GM23248 (cell line): Measurements from ENCODE around the gene MACC1. TPM values are rescaled to one million over a fixed set of nuclear protein-coding genes. Genes with fewer than 3 reads are reported as not detected.
"Not testable (repeated sequence)": the region's sequence is repeated elsewhere in the genome, so short reads cannot be mapped to it uniquely, and the experiment has no call there.

Experiments
- DNase-seq: peaks from one replicate; pipeline ENCODE4 v3.0.0-alpha.2; 2015
- H2AFZ ChIP-seq: fragments of 200-600 bp; sonication (generic); 2 replicates; pipeline ENCODE4 v1.6.1; 2016; ENCODE audit warnings: antibody characterized with exemption
- H3F3A ChIP-seq: fragments of 200-600 bp; sonication (generic); 2 replicates; pipeline ENCODE4 v1.6.1; 2016; ENCODE audit warnings: mild to moderate bottlenecking, antibody characterized with exemption, mixed run types; ENCODE audit not compliant: insufficient read depth
- H3K27ac ChIP-seq: fragments of 200-600 bp; sonication (generic); 2 replicates; pipeline ENCODE4 v1.5.1; 2016; ENCODE audit warnings: mild to moderate bottlenecking
- H3K27me3 ChIP-seq: fragments of 200-600 bp; sonication (generic); replicated peaks from 2 replicates; pipeline ENCODE4 v1.6.1; 2016; ENCODE audit warnings: mild to moderate bottlenecking; ENCODE audit not compliant: insufficient read depth
- H3K36me3 ChIP-seq: fragments of 200-600 bp; sonication (generic); 2 replicates; pipeline ENCODE4 v1.6.1; 2016; ENCODE audit warnings: low read depth, mild to moderate bottlenecking
- H3K4me1 ChIP-seq: fragments of 200-600 bp; sonication (generic); 2 replicates; pipeline ENCODE4 v1.6.1; 2016; ENCODE audit warnings: mild to moderate bottlenecking; ENCODE audit not compliant: insufficient read depth
- H3K4me2 ChIP-seq: fragments of 200-600 bp; sonication (generic); one replicate; pipeline ENCODE4 v1.6.1; 2016; ENCODE audit warnings: mild to moderate bottlenecking; ENCODE audit not compliant: unreplicated experiment
- H3K4me3 ChIP-seq: fragments of 200-600 bp; sonication (generic); 2 replicates; pipeline ENCODE4 v1.5.1; 2016; ENCODE audit warnings: mild to moderate bottlenecking
- H3K79me2 ChIP-seq: fragments of 200-600 bp; sonication (generic); 2 replicates; pipeline ENCODE4 v1.6.1; 2016; ENCODE audit warnings: mild to moderate bottlenecking; ENCODE audit not compliant: insufficient read depth
- H3K9ac ChIP-seq: fragments of 200-600 bp; sonication (generic); 2 replicates; pipeline ENCODE4 v1.6.1; 2016; ENCODE audit warnings: mild to moderate bottlenecking
- H3K9me2 ChIP-seq: fragments of 200-600 bp; sonication (generic); 2 replicates; pipeline ENCODE4 v1.6.1; 2016; ENCODE audit warnings: mixed run types, mild to moderate bottlenecking, moderate library complexity; ENCODE audit not compliant: insufficient read depth
- H3K9me3 ChIP-seq: fragments of 200-600 bp; sonication (generic); one replicate; pipeline ENCODE4 v1.6.1; 2017; ENCODE audit warnings: low read depth
- H4K20me1 ChIP-seq: fragments of 200-600 bp; sonication (generic); 2 replicates; pipeline ENCODE4 v1.6.0; 2016; ENCODE audit not compliant: insufficient read depth
- EZH2 ChIP-seq: fragments of 200-600 bp; sonication (generic); IDR thresholded peaks from 2 replicates; pipeline ENCODE4 v1.6.1; 2018; ENCODE audit warnings: antibody characterized with exemption, mild to moderate bottlenecking; ENCODE audit not compliant: insufficient read depth, poor library complexity, severe bottlenecking
- EZH2phosphoT487 ChIP-seq: fragments of 200-600 bp; sonication (generic); IDR thresholded peaks from 2 replicates; pipeline ENCODE4 v1.6.1; 2018; ENCODE audit warnings: antibody characterized with exemption, moderate library complexity, mild to moderate bottlenecking, low read depth; ENCODE audit not compliant: insufficient read depth
- WGBS, 2 experiments: methylation state at CpG; one replicate each; pipeline ENCODE4 v1.1.6; 2015 to 2017; ENCODE audit warnings: low lambda C conversion rate in 2 of 2, low coverage in 1 of 2; ENCODE audit errors: missing lambda C conversion rate in 2 of 2; 5-methylcytosine and 5-hydroxymethylcytosine counted together
- in situ Hi-C: fragments of 300-500 bp; cut with MboI; formaldehyde crosslinking; loops from 2 replicates; pipeline ENCODE4 v1.15.0; 2020
- polyA plus RNA-seq: library from polyadenylated mRNA; unstranded; fragments of >200 nt; fragmentation: Nextera tagmentation; extraction: Ambion mirVana; gene quantifications from 2 replicates; pipeline ENCODE4 v1.2.1, GENCODE V29; 2016
- total RNA-seq: library from RNA; depleted of rRNA; stranded (reverse); fragments of >200 nt; shearing (Covaris generic); gene quantifications from 2 replicates; pipeline ENCODE4 v1.2.3, GENCODE V29; 2014

The MACC1 gene
- total and polyA plus RNA-seq, 2 experiments from 2014 or later, result 0.05 to 0.11 TPM

DNA sequence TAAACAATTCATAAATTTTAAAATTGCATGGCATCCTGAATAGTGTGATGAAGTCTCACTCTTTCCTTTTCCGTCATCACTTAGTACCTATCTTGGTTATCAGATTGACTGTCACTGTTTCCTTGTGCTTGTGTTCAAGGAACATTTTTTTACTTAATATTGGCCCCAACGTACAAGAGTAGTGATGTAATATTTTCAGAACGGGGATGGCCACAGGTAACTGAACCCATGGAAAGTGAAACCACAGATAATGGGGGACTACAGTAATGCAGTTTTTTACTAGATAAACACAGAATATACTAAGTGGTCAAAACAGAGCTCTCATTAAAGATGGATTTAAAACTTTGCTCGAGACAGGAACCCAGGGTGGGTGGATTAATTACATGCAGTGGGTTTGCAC lies 85.4 kb downstream of the MACC1 start:
- no peaks in the 10 kb centered on the region for H4K20me1 ChIP-seq
- WGBS, 2 experiments, result 77 to 84% methylated on average over 4 of the region's 4 CpGs
- TF ChIP-seq EZH2phosphoT487, result no peak
- TF ChIP-seq EZH2, result no peak
- no peaks in the 10 kb centered on the region for H3K27me3 ChIP-seq
- H3K9me3 ChIP-seq, result no peaks in the 10 kb centered on the region
- no peaks in the 10 kb centered on the region for H3K79me2 ChIP-seq
- H3K9me2 ChIP-seq, result no peaks in the 10 kb centered on the region
- H3K4me3 ChIP-seq, result no peak overlapping the region
- in situ Hi-C loops, result no loop called here
- no peak overlapping the region for H3K9ac ChIP-seq
- no peak for DNase-seq
- H3K27ac ChIP-seq, result no peak overlapping the region
- H3K4me2 ChIP-seq, result no peak overlapping the region
- no peaks in the 10 kb centered on the region for H3K4me1 ChIP-seq
- H3K36me3 ChIP-seq, result no peaks in the 10 kb centered on the region
- no peaks in the 10 kb centered on the region for H3F3A ChIP-seq
- H2AFZ ChIP-seq, result no peak overlapping the region

DNA sequence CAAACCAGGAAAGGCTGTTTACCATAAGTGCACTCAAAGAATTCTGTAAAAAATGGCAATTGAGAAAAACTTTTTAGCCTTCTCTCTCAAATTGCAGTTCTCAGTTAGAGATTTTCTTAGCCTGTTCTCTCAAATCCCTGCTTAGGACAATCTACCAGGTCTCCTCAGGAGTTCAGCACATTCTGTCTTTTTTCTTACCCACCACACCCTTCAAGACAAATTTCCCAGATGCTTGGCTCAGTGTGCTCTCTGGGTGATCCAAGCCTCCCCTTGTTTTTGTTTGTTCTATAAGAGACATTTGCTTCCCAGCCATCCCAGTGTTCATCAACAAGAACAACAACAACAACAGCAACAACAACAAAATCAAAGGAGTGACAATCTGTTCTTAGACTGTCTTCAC lies 87.3 kb downstream of the MACC1 start:
- Histone ChIP-seq H3K27ac (no peak overlapping the region), H3K36me3 (no peaks in the 10 kb centered on the region), H3K4me1 (no peaks in the 10 kb centered on the region), H3K9me3 (no peaks in the 10 kb centered on the region), H3K79me2 (no peaks in the 10 kb centered on the region), H3F3A (no peaks in the 10 kb centered on the region), H3K9ac (no peak overlapping the region), H4K20me1 (no peaks in the 10 kb centered on the region), H2AFZ (no peak overlapping the region), H3K4me3 (no peak overlapping the region), H3K9me2 (no peaks in the 10 kb centered on the region), H3K4me2 (no peak overlapping the region), H3K27me3 (no peaks in the 10 kb centered on the region)
- in situ Hi-C loops, result no loop called here
- no peak for TF ChIP-seq EZH2phosphoT487
- no peak for TF ChIP-seq EZH2
- no peak for DNase-seq

DNA sequence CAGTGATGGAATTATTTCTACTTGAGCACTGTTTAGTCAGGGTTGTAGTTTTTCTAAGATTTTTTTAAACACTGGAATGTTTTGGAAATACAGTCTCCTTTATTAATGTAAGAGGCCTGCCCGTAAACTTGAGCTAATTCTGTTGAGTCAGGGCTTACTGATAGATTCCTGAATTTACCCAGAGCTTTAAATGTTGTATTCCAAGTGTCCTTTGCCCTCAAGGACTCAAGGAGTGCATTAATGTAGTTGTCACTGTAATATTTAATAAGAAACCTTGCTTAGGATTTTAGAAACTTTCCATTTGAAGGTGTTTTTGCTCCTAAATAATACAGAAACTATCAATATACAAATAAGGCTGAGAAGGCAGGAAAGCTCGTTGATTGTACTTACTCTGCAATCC lies 89.2 kb downstream of the MACC1 start:
- Histone ChIP-seq H3K9ac (no peak overlapping the region), H2AFZ (no peak overlapping the region), H3K27me3 (no peaks in the 10 kb centered on the region), H4K20me1 (no peaks in the 10 kb centered on the region), H3K27ac (no peak overlapping the region), H3K9me3 (no peaks in the 10 kb centered on the region), H3K79me2 (no peaks in the 10 kb centered on the region), H3K36me3 (no peaks in the 10 kb centered on the region), H3K9me2 (no peaks in the 10 kb centered on the region), H3K4me2 (no peak overlapping the region), H3F3A (no peaks in the 10 kb centered on the region), H3K4me3 (no peak overlapping the region), H3K4me1 (no peaks in the 10 kb centered on the region)
- TF ChIP-seq EZH2phosphoT487 (no peak), EZH2 (no peak)
- DNase-seq, result no peak
- in situ Hi-C loops, result no loop called here
- WGBS, 2 experiments, result 65 to 67% methylated on average over 2 of the region's 2 CpGs

DNA sequence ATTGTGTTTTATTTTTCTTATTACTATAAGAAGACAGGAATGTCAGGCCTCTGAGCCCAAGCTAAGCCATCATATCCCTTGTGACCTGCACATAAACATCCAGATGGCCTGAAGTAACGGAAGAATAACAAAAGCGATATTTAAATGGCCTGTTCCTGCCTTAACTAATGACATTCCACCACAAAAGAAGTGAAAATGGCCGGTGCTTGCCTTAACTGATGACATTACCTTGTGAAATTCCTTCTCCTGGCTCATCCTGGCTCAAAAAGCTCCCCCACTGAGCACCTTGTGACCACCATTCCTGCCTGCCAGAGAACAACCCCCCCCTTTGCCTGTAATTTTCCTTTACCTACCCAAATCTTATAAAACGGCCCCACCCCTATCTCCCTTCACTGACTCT lies 91.1 kb downstream of the MACC1 start:
- H3K4me1 ChIP-seq, in situ Hi-C loops: not testable (repeated sequence)

DNA sequence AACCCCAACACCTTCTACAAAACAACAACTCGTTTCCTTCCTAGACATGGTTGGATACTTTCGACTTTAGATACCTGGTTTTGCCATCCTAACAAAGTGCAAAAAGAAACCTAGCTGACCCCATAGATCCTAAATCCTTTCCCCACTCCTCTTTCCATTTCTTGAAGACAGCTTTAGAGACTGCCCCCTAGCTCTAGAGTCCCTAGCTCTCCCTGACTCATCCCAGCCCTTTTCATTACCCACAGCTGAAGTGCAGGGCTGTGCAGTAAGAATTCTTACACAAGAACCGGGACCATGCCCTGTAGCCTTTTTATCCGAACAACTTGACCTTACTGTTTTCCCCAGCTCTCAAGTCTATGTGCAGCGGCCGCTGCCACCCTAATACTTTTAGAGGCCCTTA lies 93.1 kb downstream of the MACC1 start:
- H3K9me2 ChIP-seq, H4K20me1 ChIP-seq, H3K9me3 ChIP-seq, H3K79me2 ChIP-seq, H3K27me3 ChIP-seq, H3K4me2 ChIP-seq, in situ Hi-C loops, DNase-seq, H3K27ac ChIP-seq, H3F3A ChIP-seq, H3K4me1 ChIP-seq, H3K9ac ChIP-seq, H3K36me3 ChIP-seq, H3K4me3 ChIP-seq, H2AFZ ChIP-seq: not testable (repeated sequence)
- 85 to 93% methylated on average over 6 of the region's 6 CpGs for WGBS, 2 experiments

More for the DNA sequence above, 91.1 kb downstream of the MACC1 start:
- not testable (repeated sequence) for H3F3A ChIP-seq, H3K4me3 ChIP-seq, H3K27ac ChIP-seq, H3K9me3 ChIP-seq, H3K4me2 ChIP-seq, H3K27me3 ChIP-seq, H4K20me1 ChIP-seq, H3K9me2 ChIP-seq, H3K79me2 ChIP-seq, H3K36me3 ChIP-seq, H2AFZ ChIP-seq, DNase-seq, H3K9ac ChIP-seq
- 79 to 81% methylated on average over 4 of the region's 4 CpGs for WGBS, 2 experiments

DNA sequence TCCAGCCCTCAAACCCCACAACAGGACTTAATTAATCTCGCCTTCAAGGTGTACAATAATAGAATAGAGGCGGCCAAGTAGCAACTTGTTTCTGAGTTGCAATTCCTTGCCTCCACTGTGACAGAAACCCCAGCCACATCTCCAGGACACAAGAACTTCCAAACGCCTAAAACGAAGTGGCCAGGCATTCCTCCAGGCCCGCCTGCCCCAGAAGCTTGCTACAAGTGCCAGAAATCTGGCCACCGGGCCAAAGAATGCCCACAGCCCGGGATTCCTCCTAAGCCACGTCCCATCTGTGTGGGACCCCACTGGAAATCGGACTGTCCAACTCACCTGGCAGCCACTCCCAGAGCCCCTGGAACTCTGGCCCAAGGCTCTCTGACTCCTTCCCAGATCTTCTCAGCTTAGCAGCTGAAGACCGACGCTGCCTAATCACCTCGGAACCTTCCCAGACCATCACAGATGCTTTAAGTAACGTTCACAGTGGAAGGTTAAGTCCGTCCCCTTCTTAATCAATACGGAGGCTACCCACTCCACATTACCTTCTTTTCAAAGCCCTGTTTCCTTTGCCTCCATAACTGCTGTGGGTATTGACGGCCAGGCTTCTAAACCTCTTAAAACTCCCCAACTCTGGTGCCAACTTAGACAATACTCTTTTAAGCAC lies 94.4 kb downstream of the MACC1 start:
- H3K79me2 ChIP-seq, H3K9me3 ChIP-seq, H3F3A ChIP-seq, H3K4me3 ChIP-seq, H3K4me2 ChIP-seq, H4K20me1 ChIP-seq, in situ Hi-C loops, DNase-seq, H3K27ac ChIP-seq, H3K27me3 ChIP-seq, H2AFZ ChIP-seq, H3K9me2 ChIP-seq, H3K4me1 ChIP-seq, H3K9ac ChIP-seq, H3K36me3 ChIP-seq: not testable (repeated sequence)
- WGBS, 2 experiments, result 79% methylated on average over 16 of the region's 16 CpGs
